ENCODE data around the gene COL6A1. TPM values are rescaled to one million over a fixed set of nuclear protein-coding genes. Genes with fewer than 3 reads are reported as not detected.

Gene COL6A1
- total and polyA plus RNA-seq, 2 donors (not counting 1 experiment from before 2014, with no cell fraction given), result 645 to 1,137 TPM

DNA sequence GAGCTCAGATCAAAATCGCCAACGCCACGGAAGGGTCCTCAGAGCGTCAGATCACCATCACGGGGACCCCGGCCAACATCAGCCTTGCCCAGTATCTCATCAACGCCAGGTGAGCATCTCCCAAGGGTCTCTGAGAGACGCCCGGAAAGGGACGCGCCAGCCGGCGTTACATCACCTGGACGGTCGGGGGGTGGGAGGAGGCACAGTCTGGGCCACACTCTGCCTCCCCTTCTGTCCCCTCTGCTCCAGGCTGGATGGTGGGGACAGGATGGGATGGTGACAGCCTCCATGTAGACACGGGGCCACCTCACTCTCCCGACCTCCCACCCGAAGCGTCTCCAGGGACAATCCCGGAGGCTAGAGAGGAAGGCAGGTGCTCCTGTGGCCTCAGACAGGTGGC is 41.5 kb upstream of the COL6A1 start:
- Histone ChIP-seq H2AFZ (ENCODE audit: low read length) (no peak overlapping the region), H3K27me3 (ENCODE audit: control insufficient read depth, insufficient read depth, low read length) (peaks cover 10% of the 10 kb centered on the region), H4K20me1 (ENCODE audit: control insufficient read depth, extremely low read depth, insufficient read depth, low read length) (no peaks in the 10 kb centered on the region), H3K9ac (ENCODE audit: insufficient read depth, low read length) (no peak overlapping the region), H3K27ac (ENCODE audit: insufficient read depth, low read length) (no peak overlapping the region), H3K4me2 (ENCODE audit: extremely low read depth, insufficient read depth, low read length) (no peak overlapping the region), H3K79me2 (ENCODE audit: control insufficient read depth, insufficient read depth, low read length) (no peaks in the 10 kb centered on the region), H3K4me1 (ENCODE audit: control insufficient read depth, extremely low read depth, insufficient read depth, low read length) (no peaks in the 10 kb centered on the region), H3K9me3 (ENCODE audit: control insufficient read depth, insufficient read depth, low read depth, low read length) (no peaks in the 10 kb centered on the region), H3K36me3 (ENCODE audit: control insufficient read depth, insufficient read depth, low read length) (no peaks in the 10 kb centered on the region), H3K4me3 (replicated peaks in 1 of 4; ENCODE audit: control extremely low read depth in 1 of 4, insufficient read depth in 1 of 4, low read depth in 3 of 4, low read length in 4 of 4) (no peak overlapping the region)
- no peak for TF ChIP-seq CTCF (conservative IDR thresholded peaks at IDR 0.05 in 1 of 2, IDR thresholded peaks at IDR 0.05 in 1 of 2; ENCODE audit: low read depth in 1 of 2, low read length in 2 of 2)
- no peak for TF ChIP-seq EZH2 (IDR thresholded peaks at IDR 0.05; ENCODE audit: low read length, missing control alignments)
- no peak for DNase-seq (ENCODE audit: low read depth in 2 of 2)

GRCh38 chr21:45940621-45941337 is 40.8 kb upstream of the COL6A1 start:
- H3K79me2 ChIP-seq (ENCODE audit: control insufficient read depth, insufficient read depth, low read length), result no peaks in the 10 kb centered on the region
- no peak for DNase-seq (ENCODE audit: low read depth in 2 of 2)

GRCh38 chr21:45941338-45941710 is 40.2 kb upstream of the COL6A1 start:
- Histone ChIP-seq H3K36me3 (ENCODE audit: control insufficient read depth, insufficient read depth, low read length) (no peaks in the 10 kb centered on the region), H3K4me2 (ENCODE audit: extremely low read depth, insufficient read depth, low read length) (no peak overlapping the region), H3K27me3 (ENCODE audit: control insufficient read depth, insufficient read depth, low read length) (peaks cover under 1% of the 10 kb centered on the region), H3K27ac (ENCODE audit: insufficient read depth, low read length) (no peak overlapping the region), H3K4me3 (replicated peaks in 1 of 4; ENCODE audit: control extremely low read depth in 1 of 4, insufficient read depth in 1 of 4, low read depth in 3 of 4, low read length in 4 of 4) (no peak overlapping the region), H2AFZ (ENCODE audit: low read length) (no peak overlapping the region), H3K9ac (ENCODE audit: insufficient read depth, low read length) (no peak overlapping the region), H4K20me1 (ENCODE audit: control insufficient read depth, extremely low read depth, insufficient read depth, low read length) (no peaks in the 10 kb centered on the region), H3K4me1 (ENCODE audit: control insufficient read depth, extremely low read depth, insufficient read depth, low read length) (no peaks in the 10 kb centered on the region), H3K9me3 (ENCODE audit: control insufficient read depth, insufficient read depth, low read depth, low read length) (no peaks in the 10 kb centered on the region), H3K79me2 (ENCODE audit: control insufficient read depth, insufficient read depth, low read length) (no peaks in the 10 kb centered on the region)
- TF ChIP-seq CTCF (conservative IDR thresholded peaks at IDR 0.05 in 1 of 2, IDR thresholded peaks at IDR 0.05 in 1 of 2; ENCODE audit: low read depth in 1 of 2, low read length in 2 of 2) (no peak), EZH2 (IDR thresholded peaks at IDR 0.05; ENCODE audit: low read length, missing control alignments) (no peak)
- DNase-seq (ENCODE audit: low read depth in 2 of 2), result no peak

More at GRCh38 chr21:45940621-45941337, 40.8 kb upstream of the COL6A1 start:
- no peak overlapping the region for H3K4me2 ChIP-seq (ENCODE audit: extremely low read depth, insufficient read depth, low read length)
- no peaks in the 10 kb centered on the region for H3K36me3 ChIP-seq (ENCODE audit: control insufficient read depth, insufficient read depth, low read length)
- no peaks in the 10 kb centered on the region for H3K4me1 ChIP-seq (ENCODE audit: control insufficient read depth, extremely low read depth, insufficient read depth, low read length)
- no peak overlapping the region for H3K9ac ChIP-seq (ENCODE audit: insufficient read depth, low read length)
- H3K4me3 ChIP-seq (replicated peaks in 1 of 4; ENCODE audit: control extremely low read depth in 1 of 4, insufficient read depth in 1 of 4, low read depth in 3 of 4, low read length in 4 of 4), result no peak overlapping the region
- TF ChIP-seq EZH2 (IDR thresholded peaks at IDR 0.05; ENCODE audit: low read length, missing control alignments) (no peak), CTCF (conservative IDR thresholded peaks at IDR 0.05 in 1 of 2, IDR thresholded peaks at IDR 0.05 in 1 of 2; ENCODE audit: low read depth in 1 of 2, low read length in 2 of 2) (no peak)
- H3K9me3 ChIP-seq (ENCODE audit: control insufficient read depth, insufficient read depth, low read depth, low read length), result no peaks in the 10 kb centered on the region
- no peak overlapping the region for H2AFZ ChIP-seq (ENCODE audit: low read length)
- H4K20me1 ChIP-seq (ENCODE audit: control insufficient read depth, extremely low read depth, insufficient read depth, low read length), result no peaks in the 10 kb centered on the region
- H3K27ac ChIP-seq (ENCODE audit: insufficient read depth, low read length), result no peak overlapping the region
- H3K27me3 ChIP-seq (ENCODE audit: control insufficient read depth, insufficient read depth, low read length), result peaks cover 6% of the 10 kb centered on the region
